D721Med (cell line): ENCODE data around the gene WFDC2.

Experiments used
- DNase-seq: peaks from one replicate; pipeline ENCODE4 v3.0.0; 2011; ENCODE audit warnings: low spot score; ENCODE audit not compliant: insufficient read length
- FAIRE-seq: peaks from 2 replicates; lab custom pipeline; 2011; peaks lifted over from hg19 to GRCh38; lab: Jason Lieb, UNC
- CTCF ChIP-seq: IDR thresholded peaks from 2 replicates; pipeline ENCODE4 v1.5.1; 2012; ENCODE audit warnings: mild to moderate bottlenecking, control low read depth; ENCODE audit not compliant: insufficient read depth; ENCODE audit errors: missing control alignments

WFDC2 gene

GRCh38 chr20:45429618-45430017 lies 39.9 kb upstream of the WFDC2 start:
- no peak for FAIRE-seq
- DNase-seq = no peak
- no peak for TF ChIP-seq CTCF

- no peak for DNase-seq
- FAIRE-seq = no peak
These were observed 37.3 kb upstream of the WFDC2 start for GRCh38 chr20:45432294-45432693.

GRCh38 chr20:45433316-45433715 lies 36.2 kb upstream of the WFDC2 start:
- no peak for FAIRE-seq
- no peak for TF ChIP-seq CTCF
- DNase-seq = no peak

More at GRCh38 chr20:45432294-45432693, 37.3 kb upstream of the WFDC2 start:
- TF ChIP-seq CTCF = no peak

- FAIRE-seq (no peak), DNase-seq (no peak)
- no peak for TF ChIP-seq CTCF
These were observed 35.6 kb upstream of the WFDC2 start for GRCh38 chr20:45433976-45434375.

GRCh38 chr20:45436732-45437485 lies 32.6 kb upstream of the WFDC2 start:
- peak; percentile 85 for TF ChIP-seq CTCF
- DNase-seq (peak; percentile 84), FAIRE-seq (no peak)

- DNase-seq = no peak
- no peak for FAIRE-seq
- TF ChIP-seq CTCF = no peak
These were observed 29.1 kb upstream of the WFDC2 start for GRCh38 chr20:45440424-45440823.
